Measurements from ENCODE around the gene CNEP1R1. TPM values are rescaled to one million over a fixed set of nuclear protein-coding genes. Genes with fewer than 3 reads are reported as not detected.

The CNEP1R1 gene
- total and polyA plus RNA-seq, 2 donors (not counting 1 experiment from before 2014, with no cell fraction given), result 32.5 to 37.3 TPM

GRCh38 chr16:50024207-50024606 lies 818 bp upstream of the CNEP1R1 start:
- Histone ChIP-seq H3K79me2 (ENCODE audit: control insufficient read depth, insufficient read depth, low read length) (peaks cover 32% of the 10 kb centered on the region), H3K4me2 (ENCODE audit: extremely low read depth, insufficient read depth, low read length) (peak overlapping the region; percentile 67), H3K9ac (ENCODE audit: insufficient read depth, low read length) (no peak overlapping the region), H4K20me1 (ENCODE audit: control insufficient read depth, extremely low read depth, insufficient read depth, low read length) (no peaks in the 10 kb centered on the region), H3K36me3 (ENCODE audit: control insufficient read depth, insufficient read depth, low read length) (no peaks in the 10 kb centered on the region), H3K9me3 (ENCODE audit: control insufficient read depth, insufficient read depth, low read depth, low read length) (no peaks in the 10 kb centered on the region), H3K27me3 (ENCODE audit: control insufficient read depth, insufficient read depth, low read length) (no peaks in the 10 kb centered on the region), H3K27ac (ENCODE audit: insufficient read depth, low read length) (no peak overlapping the region), H3K4me3 (replicated peaks in 1 of 4; ENCODE audit: control extremely low read depth in 1 of 4, insufficient read depth in 1 of 4, low read depth in 3 of 4, low read length in 4 of 4) (peak overlapping the region in 1 of 4 experiments; percentile 49), H3K4me1 (ENCODE audit: control insufficient read depth, extremely low read depth, insufficient read depth, low read length) (no peaks in the 10 kb centered on the region), H2AFZ (ENCODE audit: low read length) (peak overlapping the region; percentile 41)
- no peak for DNase-seq (ENCODE audit: low read depth in 2 of 2)
- TF ChIP-seq EZH2 (IDR thresholded peaks at IDR 0.05; ENCODE audit: low read length, missing control alignments), result no peak
- TF ChIP-seq CTCF (conservative IDR thresholded peaks at IDR 0.05 in 1 of 2, IDR thresholded peaks at IDR 0.05 in 1 of 2; ENCODE audit: low read depth in 1 of 2, low read length in 2 of 2), result no peak

- Histone ChIP-seq H3K9me3 (ENCODE audit: control insufficient read depth, insufficient read depth, low read depth, low read length) (no peaks in the 10 kb centered on the region), H3K27ac (ENCODE audit: insufficient read depth, low read length) (peak overlapping the region; percentile 67), H4K20me1 (ENCODE audit: control insufficient read depth, extremely low read depth, insufficient read depth, low read length) (no peaks in the 10 kb centered on the region), H2AFZ (ENCODE audit: low read length) (peak overlapping the region; percentile 77), H3K4me1 (ENCODE audit: control insufficient read depth, extremely low read depth, insufficient read depth, low read length) (no peaks in the 10 kb centered on the region), H3K4me3 (replicated peaks in 1 of 4; ENCODE audit: control extremely low read depth in 1 of 4, insufficient read depth in 1 of 4, low read depth in 3 of 4, low read length in 4 of 4) (peak overlapping the region; percentile 81 to 94 (median 91)), H3K9ac (ENCODE audit: insufficient read depth, low read length) (peak overlapping the region; percentile 81), H3K27me3 (ENCODE audit: control insufficient read depth, insufficient read depth, low read length) (no peaks in the 10 kb centered on the region), H3K79me2 (ENCODE audit: control insufficient read depth, insufficient read depth, low read length) (peaks cover 32% of the 10 kb centered on the region), H3K4me2 (ENCODE audit: extremely low read depth, insufficient read depth, low read length) (peak overlapping the region; percentile 86), H3K36me3 (ENCODE audit: control insufficient read depth, insufficient read depth, low read length) (no peaks in the 10 kb centered on the region)
- peak in 1 of 2 donors; percentile 16 for DNase-seq (ENCODE audit: low read depth in 2 of 2)
- no peak for TF ChIP-seq CTCF (conservative IDR thresholded peaks at IDR 0.05 in 1 of 2, IDR thresholded peaks at IDR 0.05 in 1 of 2; ENCODE audit: low read depth in 1 of 2, low read length in 2 of 2)
- no peak for TF ChIP-seq EZH2 (IDR thresholded peaks at IDR 0.05; ENCODE audit: low read length, missing control alignments)
Observed at GRCh38 chr16:50025537-50025931, 509 bp downstream of the CNEP1R1 start.

GRCh38 chr16:50027829-50028228 lies 2.8 kb downstream of the CNEP1R1 start:
- H3K4me3 ChIP-seq (replicated peaks in 1 of 4; ENCODE audit: control extremely low read depth in 1 of 4, insufficient read depth in 1 of 4, low read depth in 3 of 4, low read length in 4 of 4), result no peak overlapping the region
- H4K20me1 ChIP-seq (ENCODE audit: control insufficient read depth, extremely low read depth, insufficient read depth, low read length), result no peaks in the 10 kb centered on the region
- no peaks in the 10 kb centered on the region for H3K27me3 ChIP-seq (ENCODE audit: control insufficient read depth, insufficient read depth, low read length)
- no peak for DNase-seq (ENCODE audit: low read depth in 2 of 2)
- H2AFZ ChIP-seq (ENCODE audit: low read length), result no peak overlapping the region
- TF ChIP-seq CTCF (conservative IDR thresholded peaks at IDR 0.05 in 1 of 2, IDR thresholded peaks at IDR 0.05 in 1 of 2; ENCODE audit: low read depth in 1 of 2, low read length in 2 of 2), result no peak
- no peak for TF ChIP-seq EZH2 (IDR thresholded peaks at IDR 0.05; ENCODE audit: low read length, missing control alignments)
- peaks cover 32% of the 10 kb centered on the region for H3K79me2 ChIP-seq (ENCODE audit: control insufficient read depth, insufficient read depth, low read length)
- H3K9ac ChIP-seq (ENCODE audit: insufficient read depth, low read length), result no peak overlapping the region
- no peak overlapping the region for H3K4me2 ChIP-seq (ENCODE audit: extremely low read depth, insufficient read depth, low read length)
- no peaks in the 10 kb centered on the region for H3K4me1 ChIP-seq (ENCODE audit: control insufficient read depth, extremely low read depth, insufficient read depth, low read length)
- peaks cover 2% of the 10 kb centered on the region for H3K36me3 ChIP-seq (ENCODE audit: control insufficient read depth, insufficient read depth, low read length)
- no peaks in the 10 kb centered on the region for H3K9me3 ChIP-seq (ENCODE audit: control insufficient read depth, insufficient read depth, low read depth, low read length)
- H3K27ac ChIP-seq (ENCODE audit: insufficient read depth, low read length), result no peak overlapping the region

All from fibroblast of lung (primary cell).